Body of pancreas (tissue), 4 donors: ENCODE data around the gene PLXDC2.
"Not testable (repeated sequence)": the region's sequence is repeated elsewhere in the genome, so short reads cannot be mapped to it uniquely, and the experiment has no call there.

Source experiments
- POLR2A ChIP-seq, 3 donors: fragments of 450-650 bp; IDR thresholded peaks; one replicate each; pipeline ENCODE4 v1.6.1; 2016; ENCODE audit warnings: antibody characterized with exemption in 3 of 3, mild to moderate bottlenecking in 2 of 3
- TF ChIP-seq, protein P1 (sequence below), 7 experiments: fragments of 450-650 bp in 4 of 7; fragments of 200-600 bp in 3 of 7; sonication (generic) in 3 of 7; IDR thresholded peaks; one replicate each; pipeline ENCODE4 v1.5.1; 2016 to 2019; ENCODE audit warnings: antibody characterized with exemption in 7 of 7

DNA sequence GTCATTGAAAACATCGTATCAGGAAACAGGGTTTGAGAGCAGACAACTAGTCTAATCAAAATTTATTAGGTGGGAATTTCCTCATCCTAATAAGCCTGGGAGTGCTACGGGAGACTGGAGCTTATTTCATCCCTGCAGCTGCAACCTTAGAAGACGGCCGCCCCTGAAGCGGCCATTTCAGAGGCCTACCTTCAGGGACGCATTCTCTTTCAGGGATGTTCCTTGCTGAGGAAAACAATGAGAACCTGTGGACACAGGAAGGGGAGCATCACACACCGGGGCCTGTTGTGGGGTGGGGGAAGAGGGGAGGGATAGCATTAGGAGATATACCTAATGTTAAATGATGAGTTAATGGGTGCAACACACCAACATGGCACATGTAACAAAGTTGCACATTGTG is 392.9 kb downstream of the PLXDC2 start:
- TF ChIP-seq, protein P1, sequence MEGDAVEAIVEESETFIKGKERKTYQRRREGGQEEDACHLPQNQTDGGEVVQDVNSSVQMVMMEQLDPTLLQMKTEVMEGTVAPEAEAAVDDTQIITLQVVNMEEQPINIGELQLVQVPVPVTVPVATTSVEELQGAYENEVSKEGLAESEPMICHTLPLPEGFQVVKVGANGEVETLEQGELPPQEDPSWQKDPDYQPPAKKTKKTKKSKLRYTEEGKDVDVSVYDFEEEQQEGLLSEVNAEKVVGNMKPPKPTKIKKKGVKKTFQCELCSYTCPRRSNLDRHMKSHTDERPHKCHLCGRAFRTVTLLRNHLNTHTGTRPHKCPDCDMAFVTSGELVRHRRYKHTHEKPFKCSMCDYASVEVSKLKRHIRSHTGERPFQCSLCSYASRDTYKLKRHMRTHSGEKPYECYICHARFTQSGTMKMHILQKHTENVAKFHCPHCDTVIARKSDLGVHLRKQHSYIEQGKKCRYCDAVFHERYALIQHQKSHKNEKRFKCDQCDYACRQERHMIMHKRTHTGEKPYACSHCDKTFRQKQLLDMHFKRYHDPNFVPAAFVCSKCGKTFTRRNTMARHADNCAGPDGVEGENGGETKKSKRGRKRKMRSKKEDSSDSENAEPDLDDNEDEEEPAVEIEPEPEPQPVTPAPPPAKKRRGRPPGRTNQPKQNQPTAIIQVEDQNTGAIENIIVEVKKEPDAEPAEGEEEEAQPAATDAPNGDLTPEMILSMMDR (IDR thresholded peaks at IDR 0.05) = not testable (repeated sequence)
- not testable (repeated sequence) for TF ChIP-seq POLR2A (IDR thresholded peaks at IDR 0.05)
